Breast epithelium (tissue), 3 donors: ENCODE measurements around the gene NOD2.

ENCODE experiments used
- POLR2A ChIP-seq: fragments of 450-650 bp; IDR thresholded peaks from one replicate; pipeline ENCODE4 v1.6.1; 2016; ENCODE audit warnings: antibody characterized with exemption, mild to moderate bottlenecking, moderate library complexity
- POLR2AphosphoS5 ChIP-seq, 3 donors: sonication (generic); formaldehyde crosslinking; IDR thresholded peaks; one replicate each; pipeline ENCODE4 v1.6.1; 2017; ENCODE audit warnings: antibody characterized with exemption in 3 of 3
- TF ChIP-seq, protein P1 (sequence below), 3 donors: fragments of 450-650 bp; IDR thresholded peaks; one replicate each; pipeline ENCODE4 v1.5.1; 2016 to 2017; ENCODE audit warnings: antibody characterized with exemption in 3 of 3, mild to moderate bottlenecking in 3 of 3, moderate library complexity in 3 of 3

DNA sequence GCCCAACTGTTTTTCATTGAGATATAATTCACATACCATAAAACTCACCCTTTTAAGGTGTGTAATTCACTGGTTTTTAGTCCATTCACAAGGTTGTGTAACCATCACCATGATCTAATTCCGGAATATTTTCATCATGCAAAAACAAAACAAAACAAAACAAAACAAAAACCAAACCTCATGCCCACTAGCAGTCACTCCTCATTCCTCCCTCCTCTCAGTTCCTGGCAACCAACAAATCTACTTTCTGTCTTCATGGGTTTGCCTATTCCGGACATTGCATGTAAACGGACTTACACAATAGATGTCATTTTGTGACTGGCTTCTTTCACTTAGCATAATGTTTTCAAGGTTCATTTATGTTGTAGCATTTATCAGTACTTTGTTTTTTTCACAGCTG lies 4.5 kb upstream of the NOD2 start:
- no peak for TF ChIP-seq POLR2A
- TF ChIP-seq, protein P1, sequence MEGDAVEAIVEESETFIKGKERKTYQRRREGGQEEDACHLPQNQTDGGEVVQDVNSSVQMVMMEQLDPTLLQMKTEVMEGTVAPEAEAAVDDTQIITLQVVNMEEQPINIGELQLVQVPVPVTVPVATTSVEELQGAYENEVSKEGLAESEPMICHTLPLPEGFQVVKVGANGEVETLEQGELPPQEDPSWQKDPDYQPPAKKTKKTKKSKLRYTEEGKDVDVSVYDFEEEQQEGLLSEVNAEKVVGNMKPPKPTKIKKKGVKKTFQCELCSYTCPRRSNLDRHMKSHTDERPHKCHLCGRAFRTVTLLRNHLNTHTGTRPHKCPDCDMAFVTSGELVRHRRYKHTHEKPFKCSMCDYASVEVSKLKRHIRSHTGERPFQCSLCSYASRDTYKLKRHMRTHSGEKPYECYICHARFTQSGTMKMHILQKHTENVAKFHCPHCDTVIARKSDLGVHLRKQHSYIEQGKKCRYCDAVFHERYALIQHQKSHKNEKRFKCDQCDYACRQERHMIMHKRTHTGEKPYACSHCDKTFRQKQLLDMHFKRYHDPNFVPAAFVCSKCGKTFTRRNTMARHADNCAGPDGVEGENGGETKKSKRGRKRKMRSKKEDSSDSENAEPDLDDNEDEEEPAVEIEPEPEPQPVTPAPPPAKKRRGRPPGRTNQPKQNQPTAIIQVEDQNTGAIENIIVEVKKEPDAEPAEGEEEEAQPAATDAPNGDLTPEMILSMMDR (IDR thresholded peaks at IDR 0.05), result no peak
- TF ChIP-seq POLR2AphosphoS5 (IDR thresholded peaks at IDR 0.05), result no peak
